HepG2 (cell line): ENCODE measurements around the gene MISP3. TPM values are rescaled to one million over a fixed set of nuclear protein-coding genes. Genes with fewer than 3 reads are reported as not detected.

Experiments used
- HNRNPH1 ChIP-seq: fragments of 200-400 bp; formaldehyde crosslinking; optimal IDR thresholded peaks from 2 replicates; pipeline ENCODE3; 2017; ENCODE audit warnings: mild to moderate bottlenecking, low read depth, low read length
- IRF2 ChIP-seq: IDR thresholded peaks from 2 replicates; pipeline ENCODE4 v1.6.1; 2018; ENCODE audit warnings: missing genetic modification reagents, missing compliant biosample characterization
- KLF16 ChIP-seq, 2 experiments: sonication (generic) in 1 of 2; formaldehyde crosslinking in 1 of 2; IDR thresholded peaks; 2 replicates each; pipeline versions ENCODE4 v1.6.1 to v1.8.0; 2016 to 2023; ENCODE audit warnings: missing genetic modification reagents in 2 of 2, missing compliant biosample characterization in 1 of 2
- MAX ChIP-seq: IDR thresholded peaks from 2 replicates; pipeline ENCODE4 v1.6.1; 2012; ENCODE audit warnings: inconsistent platforms
- MXD4 ChIP-seq: IDR thresholded peaks from 2 replicates; pipeline ENCODE4 v1.6.1; 2016; ENCODE audit warnings: mild to moderate bottlenecking, missing biosample characterization, missing genetic modification reagents
- MXI1 ChIP-seq: IDR thresholded peaks from 3 replicates; pipeline ENCODE4 v1.6.1; 2012; ENCODE audit warnings: low read depth, low read length, inconsistent platforms, borderline replicate concordance
- RARA ChIP-seq: IDR thresholded peaks from 2 replicates; pipeline ENCODE4 v1.6.1; 2016; ENCODE audit warnings: missing genetic modification reagents, missing compliant biosample characterization
- RBFOX2 ChIP-seq: fragments of 200-400 bp; formaldehyde crosslinking; IDR thresholded peaks from 2 replicates; pipeline ENCODE4 v1.6.1; 2017; ENCODE audit warnings: low read depth, mild to moderate bottlenecking, low read length
- TARDBP ChIP-seq: sonication (generic); formaldehyde crosslinking; IDR thresholded peaks from 2 replicates; pipeline ENCODE4 v1.8.0; 2022; ENCODE audit warnings: mild to moderate bottlenecking, missing genetic modification reagents
- TFDP1 ChIP-seq: IDR thresholded peaks from 2 replicates; pipeline ENCODE4 v1.6.1; 2016; ENCODE audit warnings: missing compliant biosample characterization, missing genetic modification reagents, borderline replicate concordance
- TFDP2 ChIP-seq: sonication (generic); formaldehyde crosslinking; IDR thresholded peaks from 2 replicates; pipeline ENCODE4 v1.4.0; 2020; ENCODE audit warnings: missing genetic modification reagents
- ZFP91 ChIP-seq: sonication (generic); formaldehyde crosslinking; IDR thresholded peaks from 2 replicates; pipeline ENCODE4 v1.9.0; 2022; ENCODE audit warnings: missing genetic modification reagents, mild to moderate bottlenecking, borderline replicate concordance
- ZNF180 ChIP-seq: sonication (generic); formaldehyde crosslinking; IDR thresholded peaks from 2 replicates; pipeline ENCODE4 v1.4.0; 2020; ENCODE audit warnings: low read depth, missing genetic modification reagents, borderline replicate concordance
- ZNF414 ChIP-seq: sonication (generic); formaldehyde crosslinking; IDR thresholded peaks from 2 replicates; pipeline ENCODE4 v1.5.0; 2020; ENCODE audit warnings: missing genetic modification reagents
- ZNF557 ChIP-seq: sonication (generic); formaldehyde crosslinking; IDR thresholded peaks from 2 replicates; pipeline ENCODE4 v1.4.0; 2020; ENCODE audit warnings: missing genetic modification reagents
- ZNF687 ChIP-seq: sonication (generic); formaldehyde crosslinking; IDR thresholded peaks from 2 replicates; pipeline ENCODE4 v1.5.1; 2020; ENCODE audit warnings: mild to moderate bottlenecking, missing genetic modification reagents, moderate library complexity
- ZXDC ChIP-seq: sonication (generic); formaldehyde crosslinking; IDR thresholded peaks from 2 replicates; pipeline ENCODE4 v1.5.0; 2020; ENCODE audit warnings: mild to moderate bottlenecking, missing genetic modification reagents
- polyA plus RNA-seq, 8 experiments: library from polyadenylated mRNA; depleted of rRNA in 3 of 8; stranded (reverse) in 7 of 8; unstranded in 1 of 8; fragments of >200 nt; fragmentation: Illumina TruSeq in 4 of 8; extraction: Trizol in 4 of 8; gene quantifications; 2 replicates each; pipeline versions ENCODE4 v1.2.1 to v1.2.3, GENCODE V29; 2011 to 2016; ENCODE audit warnings: low read depth in 4 of 8, missing spikeins in 1 of 8, mixed read lengths in 1 of 8; ENCODE audit not compliant: insufficient read depth in 1 of 8
- total RNA-seq, 5 experiments: library from RNA; depleted of rRNA; stranded (reverse); fragments of >200 nt; fragmentation: Illumina TruSeq; extraction: Trizol; gene quantifications; 2 replicates each; pipeline ENCODE4 v1.2.3, GENCODE V29; 2016; ENCODE audit warnings: low read depth in 1 of 5

Gene MISP3
- total and polyA plus RNA-seq, 2 of the 13 experiments (the other 11 are each of a cell fraction or from before 2014, with no cell fraction given) = 2.5 to 5.4 TPM

GRCh38 chr19:14085309-14085995 is 12.9 kb downstream of the MISP3 start, which contains the start of gene C19orf67 (continued):
- TF ChIP-seq ZNF687 (peak; percentile 81), ZFP91 (peak; percentile 21; the same call in 1 of the 2 replicates), TFDP1 (CRISPR knock-in tag) (peak; percentile 17; the same call in 1 of the 2 replicates), KLF16 (CRISPR knock-in tag; IDR thresholded peaks at IDR 0.05) (no peak), HNRNPH1 (no peak), IRF2 (CRISPR knock-in tag) (no peak), RBFOX2 (peak; percentile 73), ZNF180 (CRISPR knock-in tag) (no peak), ZXDC (no peak), ZNF557 (CRISPR knock-in tag) (no peak), MXI1 (0 out of 3 replicates have a peak, but pooled peaks have one; percentile 15), MAX (0 out of 2 replicates have a peak, but pooled peaks have one; percentile 28), ZNF414 (no peak), TFDP2 (CRISPR knock-in tag) (peak; percentile 39; the same call in 1 of the 2 replicates), TARDBP (no peak), MXD4 (CRISPR knock-in tag) (no peak), RARA (CRISPR knock-in tag) (peak; percentile 37; the same call in 1 of the 2 replicates)
